KMS-11 (cell line): ENCODE data around the gene SLC22A23.

Source experiments
- H2AFZ ChIP-seq: fragments of 200-600 bp; sonication (generic); 2 replicates; pipeline ENCODE4 v1.6.1; 2016; ENCODE audit warnings: antibody characterized with exemption, mixed run types, low read depth
- H3K27ac ChIP-seq: fragments of 200-600 bp; sonication (generic); 2 replicates; pipeline ENCODE4 v1.6.1; 2016; ENCODE audit warnings: mild to moderate bottlenecking, mixed run types
- H3K27me3 ChIP-seq: fragments of 200-600 bp; sonication (generic); 2 replicates; pipeline ENCODE4 v1.6.1; 2017; ENCODE audit warnings: mild to moderate bottlenecking, low read depth, mixed run types, moderate library complexity; ENCODE audit not compliant: insufficient read depth
- H3K36me3 ChIP-seq: fragments of 200-600 bp; sonication (generic); 2 replicates; pipeline ENCODE4 v1.6.1; 2017; ENCODE audit warnings: mild to moderate bottlenecking, mixed run types; ENCODE audit not compliant: insufficient read depth
- H3K4me1 ChIP-seq: fragments of 200-600 bp; sonication (generic); 2 replicates; pipeline ENCODE4 v1.6.1; 2016; ENCODE audit warnings: mild to moderate bottlenecking, low read depth, mixed run types; ENCODE audit not compliant: poor library complexity, severe bottlenecking
- H3K4me2 ChIP-seq: fragments of 200-600 bp; sonication (generic); 2 replicates; pipeline ENCODE4 v1.7.0; 2016; ENCODE audit warnings: mild to moderate bottlenecking, mixed run types
- H3K4me3 ChIP-seq: fragments of 200-600 bp; sonication (generic); IDR thresholded peaks from 2 replicates; pipeline ENCODE4 v1.6.1; 2017; ENCODE audit warnings: low read depth, low read length, mixed read lengths; ENCODE audit not compliant: insufficient read depth
- H3K79me2 ChIP-seq: fragments of 200-600 bp; sonication (generic); 2 replicates; pipeline ENCODE4 v1.6.1; 2016; ENCODE audit warnings: low read depth, mixed run types; ENCODE audit not compliant: insufficient read depth
- H3K9ac ChIP-seq: fragments of 200-600 bp; sonication (generic); 2 replicates; pipeline ENCODE4 v1.6.1; 2016; ENCODE audit warnings: mild to moderate bottlenecking, mixed run types
- H4K20me1 ChIP-seq: fragments of 200-600 bp; sonication (generic); 2 replicates; pipeline ENCODE4 v1.6.1; 2016; ENCODE audit warnings: mild to moderate bottlenecking, mixed run types; ENCODE audit not compliant: insufficient read depth
- CTCF ChIP-seq: fragments of 200-600 bp; sonication (generic); conservative IDR thresholded peaks from 2 replicates; pipeline ENCODE4 v1.6.1; 2017; ENCODE audit warnings: low read depth, mild to moderate bottlenecking, antibody characterized with exemption, low read length, moderate library complexity, mixed read lengths

SLC22A23 gene

GRCh38 chr6:3358413-3359100, 98.3 kb downstream of the SLC22A23 start:
- no peak for TF ChIP-seq CTCF
- Histone ChIP-seq H3K4me2 (no peak overlapping the region), H3K36me3 (no peaks in the 10 kb centered on the region), H3K4me3 (no peak overlapping the region), H2AFZ (no peak overlapping the region), H3K27ac (no peak overlapping the region), H3K4me1 (peaks cover 20% of the 10 kb centered on the region), H4K20me1 (no peaks in the 10 kb centered on the region), H3K79me2 (no peaks in the 10 kb centered on the region), H3K9ac (no peak overlapping the region), H3K27me3 (no peaks in the 10 kb centered on the region)

GRCh38 chr6:3357678-3358077, 99.2 kb downstream of the SLC22A23 start:
- Histone ChIP-seq H3K4me2 (no peak overlapping the region), H4K20me1 (no peaks in the 10 kb centered on the region), H3K9ac (no peak overlapping the region), H3K79me2 (no peaks in the 10 kb centered on the region), H3K36me3 (no peaks in the 10 kb centered on the region), H3K4me1 (peaks cover 20% of the 10 kb centered on the region), H2AFZ (no peak overlapping the region), H3K27me3 (no peaks in the 10 kb centered on the region), H3K4me3 (no peak overlapping the region), H3K27ac (no peak overlapping the region)
- TF ChIP-seq CTCF: no peak

DNA sequence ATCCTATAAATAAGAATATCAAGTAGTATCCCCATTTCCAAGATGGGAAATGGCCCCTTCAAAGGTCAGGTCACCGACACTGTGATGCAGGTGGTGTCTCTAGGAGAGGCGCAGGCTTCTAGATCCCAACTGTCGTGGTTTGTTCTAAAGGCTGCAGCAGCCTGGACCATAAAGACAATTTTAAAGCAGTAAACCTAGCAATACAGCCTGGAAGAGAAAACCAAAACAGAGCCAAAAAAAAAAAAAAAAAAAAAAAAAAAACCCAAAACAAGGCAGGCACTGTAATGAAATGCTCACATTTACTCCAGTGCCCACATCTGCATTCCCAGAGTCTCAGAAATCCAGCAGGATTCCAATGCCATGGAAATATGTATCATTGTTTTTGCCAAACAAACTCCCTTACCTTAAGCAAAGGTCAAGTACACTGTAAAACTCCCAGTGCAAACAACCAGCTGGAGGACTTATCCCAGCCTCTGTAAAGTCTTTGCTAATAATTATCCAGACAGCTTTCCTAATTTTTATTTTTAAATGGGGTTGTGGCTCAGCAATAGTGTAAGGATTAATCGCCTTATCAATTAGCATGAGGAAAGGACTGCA, 99.9 kb downstream of the SLC22A23 start:
- Histone ChIP-seq H3K27me3 (no peaks in the 10 kb centered on the region), H3K79me2 (no peaks in the 10 kb centered on the region), H3K27ac (peak overlapping the region; percentile 53), H3K4me1 (peaks cover 20% of the 10 kb centered on the region), H3K9ac (peak overlapping the region; percentile 57; the same call in 1 of the 2 replicates), H3K36me3 (no peaks in the 10 kb centered on the region), H2AFZ (peak overlapping the region; percentile 86; the same call in 1 of the 2 replicates), H3K4me3 (no peak overlapping the region), H4K20me1 (no peaks in the 10 kb centered on the region), H3K4me2 (peak overlapping the region; percentile 80)
- no peak for TF ChIP-seq CTCF

GRCh38 chr6:3356056-3356823, 100.6 kb downstream of the SLC22A23 start:
- no peak overlapping the region for H3K4me3 ChIP-seq
- peak overlapping the region; percentile 53 for H3K27ac ChIP-seq
- H3K36me3 ChIP-seq: no peaks in the 10 kb centered on the region
- H3K79me2 ChIP-seq: no peaks in the 10 kb centered on the region
- H3K4me1 ChIP-seq: peaks cover 20% of the 10 kb centered on the region
- no peak for TF ChIP-seq CTCF
- H4K20me1 ChIP-seq: no peaks in the 10 kb centered on the region
- peak overlapping the region; percentile 57; the same call in 1 of the 2 replicates for H3K9ac ChIP-seq
- peak overlapping the region; percentile 86; the same call in 1 of the 2 replicates for H2AFZ ChIP-seq
- no peaks in the 10 kb centered on the region for H3K27me3 ChIP-seq
- peak overlapping the region; percentile 80 for H3K4me2 ChIP-seq
